HEK293T (cell line): Measurements from ENCODE around the gene TRIM63.
"Not testable (repeated sequence)": the region's sequence is repeated elsewhere in the genome, so short reads cannot be mapped to it uniquely, and the experiment has no call there.

Source experiments
- CTCF ChIA-PET: fragments of 350-600 bp; formaldehyde crosslinking; extraction: SDS; loops from one replicate; lab custom pipeline; 2021; ENCODE audit warnings: antibody characterized with exemption, inconsistent platforms; lab: Yijun Ruan, JAX
- POLR2A ChIA-PET: fragments of 350-600 bp; formaldehyde crosslinking; extraction: SDS; loops from one replicate; lab custom pipeline; 2020; ENCODE audit warnings: antibody characterized with exemption, inconsistent platforms; lab: Yijun Ruan, JAX
- DNase-seq: peaks from one replicate; pipeline ENCODE4 v3.0.0; 2012; ENCODE audit warnings: mixed read lengths; ENCODE audit errors: extremely low spot score
- ARNT ChIP-seq: fragments of 450-650 bp; IDR thresholded peaks from 2 replicates; pipeline ENCODE4 v1.6.1; 2017; ENCODE audit warnings: mild to moderate bottlenecking
- BHLHE40 ChIP-seq: fragments of 450-650 bp; IDR thresholded peaks from 2 replicates; pipeline ENCODE4 v1.6.1; 2016; ENCODE audit warnings: mild to moderate bottlenecking, moderate library complexity, borderline replicate concordance
- CTBP1 ChIP-seq: fragments of 450-650 bp; IDR thresholded peaks from 2 replicates; pipeline ENCODE4 v1.6.1; 2016; ENCODE audit warnings: borderline replicate concordance
- ELF4 ChIP-seq: fragments of 450-650 bp; IDR thresholded peaks from 2 replicates; pipeline ENCODE4 v1.6.1; 2017; ENCODE audit warnings: antibody characterized with exemption
- FOXA1 ChIP-seq: fragments of 450-650 bp; IDR thresholded peaks from 2 replicates; pipeline ENCODE4 v1.6.1; 2016; ENCODE audit warnings: mild to moderate bottlenecking
- FOXK2 ChIP-seq: fragments of 450-650 bp; IDR thresholded peaks from 2 replicates; pipeline ENCODE4 v1.6.1; 2016; ENCODE audit warnings: mild to moderate bottlenecking
- FOXM1 ChIP-seq: fragments of 450-650 bp; IDR thresholded peaks from 2 replicates; pipeline ENCODE4 v1.6.1; 2017; ENCODE audit warnings: mild to moderate bottlenecking, borderline replicate concordance
- HDGF ChIP-seq: fragments of 450-650 bp; IDR thresholded peaks from 2 replicates; pipeline ENCODE4 v1.6.1; 2017; ENCODE audit warnings: antibody characterized with exemption, borderline replicate concordance
- L3MBTL2 ChIP-seq: fragments of 450-650 bp; conservative IDR thresholded peaks from 2 replicates; pipeline ENCODE4 v1.6.1; 2016; ENCODE audit warnings: mild to moderate bottlenecking
- LEF1 ChIP-seq: fragments of 450-650 bp; IDR thresholded peaks from 2 replicates; pipeline ENCODE4 v1.6.1; 2017; ENCODE audit warnings: mild to moderate bottlenecking, borderline replicate concordance
- NFRKB ChIP-seq: fragments of 450-650 bp; IDR thresholded peaks from 2 replicates; pipeline ENCODE4 v1.6.1; 2016; ENCODE audit warnings: mild to moderate bottlenecking, moderate library complexity
- PKNOX1 ChIP-seq: fragments of 450-650 bp; IDR thresholded peaks from 2 replicates; pipeline ENCODE4 v1.6.1; 2016
- SP1 ChIP-seq: fragments of 450-650 bp; IDR thresholded peaks from 2 replicates; pipeline ENCODE4 v1.6.1; 2017
- SUZ12 ChIP-seq: fragments of 450-650 bp; IDR thresholded peaks from 2 replicates; pipeline ENCODE4 v1.6.1; 2016; ENCODE audit warnings: mild to moderate bottlenecking
- TARDBP ChIP-seq: fragments of 450-650 bp; IDR thresholded peaks from 2 replicates; pipeline ENCODE4 v1.6.1; 2016
- ZNF384 ChIP-seq: fragments of 450-650 bp; IDR thresholded peaks from 2 replicates; pipeline ENCODE4 v1.6.1; 2016

TRIM63 gene

GRCh38 chr1:26099780-26100179 lies 32.4 kb upstream of the TRIM63 start:
- CTCF ChIA-PET, result no interaction called here

GRCh38 chr1:26098602-26099001 lies 31.2 kb upstream of the TRIM63 start:
- no peak for DNase-seq
- TF ChIP-seq PKNOX1 (peak; percentile 7; the same call in 1 of the 2 replicates), LEF1 (no peak), BHLHE40 (no peak), FOXK2 (no peak), ZNF384 (no peak)
- ChIA-PET POLR2A (no interaction called here), CTCF (no interaction called here)

More at GRCh38 chr1:26099780-26100179, 32.4 kb upstream of the TRIM63 start:
- TF ChIP-seq L3MBTL2, result no peak
- TF ChIP-seq ZNF384, result no peak
- no peak for TF ChIP-seq FOXM1
- TF ChIP-seq ARNT, result no peak
- no peak for TF ChIP-seq SUZ12
- no peak for TF ChIP-seq PKNOX1
- no peak for DNase-seq
- POLR2A ChIA-PET, result no interaction called here

- DNase-seq, result no peak
- POLR2A ChIA-PET, result no interaction called here
- no peak for TF ChIP-seq ARNT
- no peak for TF ChIP-seq HDGF
- no peak for TF ChIP-seq TARDBP
- TF ChIP-seq FOXK2, result no peak
- TF ChIP-seq SP1, result no peak
- no peak for TF ChIP-seq CTBP1
- no peak for TF ChIP-seq ELF4
- TF ChIP-seq FOXM1, result no peak
- TF ChIP-seq ZNF384, result no peak
- no peak for TF ChIP-seq LEF1
- TF ChIP-seq L3MBTL2, result no peak
- no peak for TF ChIP-seq FOXA1
- TF ChIP-seq NFRKB, result no peak
- no peak for TF ChIP-seq PKNOX1
- no peak for TF ChIP-seq SUZ12
- no peak for TF ChIP-seq BHLHE40
- CTCF ChIA-PET, result no interaction called here
Observed at GRCh38 chr1:26097696-26098095, 30.3 kb upstream of the TRIM63 start.

GRCh38 chr1:26096471-26096870 lies 29.0 kb upstream of the TRIM63 start:
- ChIA-PET POLR2A (no interaction called here), CTCF (interaction anchor here (0.6 kb wide), 1 partner anchor 18 kb away, joined by 3 read pairs; no protein-coding TSS in a partner anchor)
- no peak for DNase-seq
- no peak for TF ChIP-seq CTBP1
- no peak for TF ChIP-seq TARDBP
- no peak for TF ChIP-seq HDGF

- TF ChIP-seq FOXM1 (no peak), SUZ12 (no peak)
- DNase-seq, result no peak
- ChIA-PET CTCF (no interaction called here), POLR2A (no interaction called here)
Observed at GRCh38 chr1:26094677-26095383, 27.4 kb upstream of the TRIM63 start.

- no peak for DNase-seq
- ChIA-PET POLR2A (no interaction called here), CTCF (no interaction called here)
- TF ChIP-seq BHLHE40, result no peak
- no peak for TF ChIP-seq LEF1
- no peak for TF ChIP-seq CTBP1
- TF ChIP-seq PKNOX1, result no peak
- no peak for TF ChIP-seq HDGF
- TF ChIP-seq TARDBP, result no peak
- no peak for TF ChIP-seq L3MBTL2
- TF ChIP-seq FOXK2, result no peak
- TF ChIP-seq FOXM1, result no peak
- TF ChIP-seq SP1, result no peak
- no peak for TF ChIP-seq ELF4
- TF ChIP-seq ZNF384, result no peak
- no peak for TF ChIP-seq FOXA1
Observed at GRCh38 chr1:26094076-26094669, 26.7 kb upstream of the TRIM63 start.

GRCh38 chr1:26093569-26093968 lies 26.1 kb upstream of the TRIM63 start:
- DNase-seq, POLR2A ChIA-PET, CTCF ChIA-PET: not testable (repeated sequence)
